Left lobe of liver (tissue), 2 donors: Measurements from ENCODE around the gene HSD17B7. TPM values are rescaled to one million over a fixed set of nuclear protein-coding genes. Genes with fewer than 3 reads are reported as not detected.
A peak's percentile ranks its signal among the peaks of the same experiment; 100 is the strongest.
"Not testable (repeated sequence)": the region's sequence is repeated elsewhere in the genome, so short reads cannot be mapped to it uniquely, and the experiment has no call there.

Experiments
- ATAC-seq: fragments of 200-7000 bp; cut with Tn5 transposase; one replicate; pipeline ENCODE4 v1.9.1; 2020; ENCODE audit warnings: mild to moderate bottlenecking, moderate library complexity
- DNase-seq: peaks from one replicate; pipeline ENCODE4 v3.0.0-alpha.2; 2020; ENCODE audit warnings: low spot score
- total RNA-seq: library from RNA; stranded (reverse); gene quantifications from one replicate; pipeline ENCODE4 v1.2.1, GENCODE V29; 2021
- donor health status: DM: no; HTN: no; CAD: no; lungs with moderate emphysema.
- donor health status: DM: no; HTN: yes; CAD: no.

HSD17B7 gene, protein sequence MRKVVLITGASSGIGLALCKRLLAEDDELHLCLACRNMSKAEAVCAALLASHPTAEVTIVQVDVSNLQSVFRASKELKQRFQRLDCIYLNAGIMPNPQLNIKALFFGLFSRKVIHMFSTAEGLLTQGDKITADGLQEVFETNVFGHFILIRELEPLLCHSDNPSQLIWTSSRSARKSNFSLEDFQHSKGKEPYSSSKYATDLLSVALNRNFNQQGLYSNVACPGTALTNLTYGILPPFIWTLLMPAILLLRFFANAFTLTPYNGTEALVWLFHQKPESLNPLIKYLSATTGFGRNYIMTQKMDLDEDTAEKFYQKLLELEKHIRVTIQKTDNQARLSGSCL
- 14.6 TPM for total RNA-seq

DNA sequence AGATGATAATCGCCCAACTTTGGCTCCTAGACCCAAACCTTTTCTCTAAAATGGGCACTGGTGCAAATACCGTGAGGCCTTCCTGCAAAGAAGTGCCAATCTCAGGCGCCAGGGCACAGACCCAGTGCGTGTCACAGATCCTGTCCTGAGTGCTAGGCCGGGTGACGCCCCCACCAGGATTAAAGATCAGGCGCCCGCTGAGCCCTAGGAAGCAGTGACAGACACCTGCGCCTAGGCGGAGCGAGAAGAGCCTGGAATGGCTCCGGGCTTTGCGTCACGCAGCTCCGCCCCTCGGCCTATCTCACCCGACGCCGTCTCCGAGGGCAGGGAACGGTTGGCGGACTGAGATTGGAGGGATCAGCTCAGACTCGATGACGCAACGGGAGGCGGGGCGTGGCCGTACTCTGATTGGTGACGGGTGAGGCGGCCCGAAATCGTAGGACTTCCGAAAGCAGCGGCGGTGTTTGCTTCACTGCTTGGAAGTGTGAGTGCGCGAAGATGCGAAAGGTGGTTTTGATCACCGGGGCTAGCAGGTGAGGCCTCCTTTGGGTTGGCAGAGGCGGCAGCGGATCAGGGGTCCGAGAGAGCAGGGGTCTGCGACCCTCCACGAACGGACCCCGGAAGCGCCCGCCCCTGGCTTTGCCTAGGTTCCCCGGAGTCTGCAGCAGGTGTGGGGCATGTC, at the start of gene HSD17B7:
TSS of gene HSD17B7 (plus strand) at position 400 of the 682 bp plus-strand sequence. CDS start at position 499, 99 bp downstream.
- peak; percentile 92 for ATAC-seq

DNA sequence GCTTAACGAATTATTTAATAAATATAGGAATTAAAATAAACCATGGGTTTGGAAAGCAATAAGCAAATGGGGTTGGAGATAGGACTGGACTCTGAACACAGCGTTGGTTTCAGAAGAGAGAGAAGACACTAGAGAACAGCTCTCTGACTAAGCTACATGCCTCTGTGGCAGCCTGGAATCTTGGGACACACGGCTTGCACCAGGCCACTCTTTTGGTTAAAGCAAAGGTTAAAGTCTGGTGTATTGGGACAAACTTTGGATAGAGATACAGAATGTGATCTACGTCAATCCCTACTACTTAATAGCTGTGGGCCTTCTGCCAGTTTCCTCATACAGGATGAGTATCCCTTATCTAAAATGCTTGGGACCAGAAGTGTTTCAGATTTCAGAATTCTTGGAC, 49.7 kb upstream of the HSD17B7 start:
- DNase-seq (peak; percentile 85), ATAC-seq (peak; percentile 93)

More for the DNA sequence above, at the start of gene HSD17B7:
- DNase-seq = peak; percentile 96

DNA sequence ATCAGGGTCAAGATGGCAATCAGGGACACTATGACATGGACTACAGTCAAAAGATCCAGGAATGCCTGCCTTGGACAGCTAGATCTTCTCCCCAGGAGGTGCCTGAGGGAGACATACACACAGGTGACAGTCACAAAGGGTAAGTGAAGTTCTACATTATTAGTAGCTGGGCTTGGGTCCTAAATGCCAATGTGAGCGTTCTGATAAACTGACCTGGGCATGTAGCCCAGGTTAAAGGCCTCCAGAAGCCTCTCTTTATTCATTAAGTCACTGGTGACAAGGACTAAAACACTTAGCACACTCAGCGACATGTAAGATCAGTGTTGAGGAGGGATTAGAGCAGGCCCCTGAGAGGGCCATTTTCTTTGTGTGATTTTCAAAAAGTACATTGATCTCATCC, 48.9 kb upstream of the HSD17B7 start:
- no peak for DNase-seq

DNA sequence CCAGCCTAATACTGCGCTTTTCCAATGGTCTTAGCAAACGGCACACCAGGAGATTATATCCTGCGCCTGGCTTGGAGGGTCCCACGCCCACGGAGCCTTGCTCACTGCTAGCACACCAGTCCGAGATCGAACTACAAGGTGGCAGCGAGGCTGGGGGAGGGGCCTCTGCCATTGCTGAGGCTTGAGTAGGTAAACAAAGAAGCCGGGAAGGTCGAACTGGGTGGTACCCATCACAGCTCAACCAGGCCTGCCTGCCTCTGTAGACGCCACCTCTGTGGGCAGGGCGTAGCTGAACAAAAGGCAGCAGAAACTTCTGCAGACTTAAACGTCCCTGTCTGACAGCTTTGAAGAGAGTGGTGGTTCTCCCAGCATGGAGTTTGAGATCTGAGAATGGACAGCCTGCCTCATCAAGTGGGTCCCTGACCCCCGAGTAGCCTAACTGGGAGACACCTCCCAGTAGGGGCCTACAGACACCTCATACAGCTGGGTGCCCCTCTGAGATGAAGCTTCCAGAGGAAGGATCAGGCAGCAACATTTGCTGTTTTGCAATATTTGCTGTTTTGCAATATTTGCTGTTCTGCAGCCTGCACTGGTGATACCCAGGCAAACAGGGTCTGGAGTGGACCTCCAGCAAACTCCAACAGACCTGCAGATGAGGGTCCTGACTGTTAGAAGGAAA, 44.1 kb upstream of the HSD17B7 start:
- ATAC-seq (peak; percentile 88), DNase-seq (peak; percentile 54)

More for the DNA sequence above, 48.9 kb upstream of the HSD17B7 start:
- peak; percentile 73 for ATAC-seq

DNA sequence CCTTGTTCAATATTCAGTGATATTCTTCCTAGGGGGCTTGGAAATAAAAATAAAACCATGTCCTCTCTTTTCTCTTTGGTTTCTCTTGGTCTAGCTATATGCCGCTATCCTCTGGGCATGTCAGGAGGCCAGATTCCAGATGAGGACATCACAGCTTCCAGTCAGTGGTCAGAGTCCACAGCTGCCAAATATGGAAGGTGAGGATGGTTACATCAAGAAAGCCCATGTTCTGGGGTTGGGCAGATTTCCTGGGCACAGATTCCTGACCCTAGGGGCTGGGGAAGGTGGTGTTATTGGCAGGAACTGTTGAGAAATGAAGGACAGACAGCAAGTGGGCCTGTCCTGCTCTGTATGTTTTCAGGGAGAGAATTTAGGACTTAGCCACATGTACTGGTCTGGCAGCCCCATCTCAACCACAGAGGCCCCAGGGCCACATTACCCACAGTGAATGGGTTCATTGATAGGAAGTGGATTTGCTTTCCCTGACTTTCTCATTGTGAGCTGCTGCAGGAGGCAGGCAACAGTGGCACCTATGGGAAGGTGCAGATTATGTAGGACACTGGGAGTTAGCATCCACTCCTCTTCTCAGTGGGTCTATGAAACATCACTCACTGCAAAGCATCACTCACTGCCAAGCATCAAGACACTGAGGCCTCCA, 37.4 kb upstream of the HSD17B7 start:
- peak; percentile 52 for DNase-seq
- ATAC-seq = peak; percentile 86

DNA sequence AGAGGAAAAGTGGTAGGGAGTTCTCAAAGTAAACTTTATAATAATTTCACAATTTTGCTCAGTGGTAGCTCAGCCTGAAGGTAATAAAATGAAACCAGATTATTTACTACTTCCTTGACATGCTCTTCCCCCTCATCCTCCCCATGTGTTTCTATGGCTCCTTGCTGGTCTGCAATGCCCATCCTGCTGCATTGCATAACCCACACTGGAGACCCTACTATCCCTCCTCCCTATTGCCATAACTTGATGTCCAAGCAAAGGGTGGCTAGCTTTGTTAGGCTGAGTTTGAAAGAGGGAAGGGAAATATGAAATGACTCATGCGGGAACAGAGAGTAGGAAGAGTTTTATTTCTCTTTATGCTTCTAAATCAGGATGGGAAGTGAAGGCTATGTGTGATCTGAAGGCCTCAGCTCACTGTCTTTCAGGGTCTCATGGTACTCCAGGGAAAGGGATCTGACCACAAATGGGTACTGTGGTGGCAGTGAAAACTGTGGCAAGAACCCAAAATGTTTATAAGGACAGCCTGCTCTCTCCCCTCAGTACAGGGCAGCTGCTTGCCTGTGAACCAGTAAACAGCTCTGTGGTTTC, 36.4 kb upstream of the HSD17B7 start:
- no peak for ATAC-seq
- DNase-seq = no peak

DNA sequence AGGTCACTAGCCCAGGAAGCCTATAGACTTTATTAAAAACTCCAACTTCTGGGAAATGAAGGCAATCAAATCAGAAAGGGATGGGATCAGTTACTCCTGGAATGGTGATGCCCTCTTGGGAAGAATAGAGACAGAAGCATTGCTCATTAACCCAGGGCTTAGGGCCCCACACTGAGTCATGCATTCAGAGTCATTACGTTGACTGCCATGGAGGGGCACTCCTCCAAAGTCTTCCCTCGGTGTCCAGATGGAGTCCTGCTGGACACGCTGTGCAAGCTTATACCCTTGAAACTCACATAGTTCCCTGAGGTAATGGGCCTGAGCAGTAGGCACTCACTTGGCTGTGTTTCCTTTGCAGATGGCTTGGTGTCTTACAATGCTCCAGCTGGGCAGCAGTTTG, 35.2 kb upstream of the HSD17B7 start:
- ATAC-seq = no peak
- no peak for DNase-seq

DNA sequence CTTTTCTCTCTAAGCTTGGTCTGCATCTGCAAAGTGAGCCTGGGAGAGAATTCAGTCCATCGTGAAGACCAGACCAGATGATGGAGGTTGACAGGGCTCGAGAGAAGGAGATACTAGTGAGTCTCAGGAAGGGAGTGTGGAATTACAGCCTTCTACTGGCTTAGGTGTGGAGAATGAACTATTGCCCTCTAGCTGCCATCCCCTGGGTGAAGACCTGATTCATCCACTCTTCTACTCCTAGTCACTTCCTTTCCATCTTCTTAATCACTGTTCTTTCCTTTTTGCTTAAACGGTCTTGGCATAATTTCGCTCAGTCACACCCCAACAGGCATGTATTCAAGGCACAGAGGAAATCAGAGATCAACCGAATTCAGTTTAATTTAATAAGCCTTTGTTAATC, 34.0 kb upstream of the HSD17B7 start:
- ATAC-seq (peak; percentile 72), DNase-seq (no peak)

DNA sequence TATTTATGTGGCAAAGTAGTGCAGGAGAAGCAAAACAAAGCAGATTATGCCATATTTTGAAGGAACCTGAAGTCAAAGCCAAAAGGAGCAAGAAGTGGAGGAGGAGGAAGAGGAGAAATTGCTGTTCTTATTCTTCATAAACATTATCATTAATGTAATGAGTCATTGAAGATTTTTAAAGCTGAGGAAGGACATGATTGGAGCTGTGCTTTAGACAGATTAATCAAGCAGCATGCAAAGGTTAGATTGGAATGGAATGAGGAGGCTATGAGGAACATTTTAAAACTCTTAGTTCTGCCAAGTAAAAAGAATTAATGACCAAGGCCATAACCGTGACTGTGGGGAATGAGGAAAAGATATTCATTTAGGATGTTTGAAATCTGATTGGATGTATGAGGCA, 33.0 kb upstream of the HSD17B7 start:
- no peak for ATAC-seq
- no peak for DNase-seq

DNA sequence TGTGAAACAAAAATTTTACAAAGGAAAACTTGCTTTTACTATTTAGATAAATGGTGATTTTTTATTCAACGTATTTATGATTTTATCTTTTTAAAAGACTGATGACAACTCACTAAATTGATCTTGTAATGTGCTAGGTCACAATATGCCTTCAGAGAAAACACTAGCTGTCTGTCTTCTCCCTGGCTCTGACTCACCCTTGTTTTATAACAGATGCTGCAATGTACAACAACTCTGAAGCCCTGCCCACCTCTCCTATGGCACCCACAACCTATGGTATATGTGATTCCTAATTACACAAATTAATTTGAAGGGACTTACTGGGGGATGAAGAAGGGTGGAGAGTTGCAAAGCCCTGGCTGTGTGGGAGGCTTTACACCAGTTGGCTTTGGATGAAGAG, 24.7 kb upstream of the HSD17B7 start:
- ATAC-seq = no peak
- DNase-seq = no peak

DNA sequence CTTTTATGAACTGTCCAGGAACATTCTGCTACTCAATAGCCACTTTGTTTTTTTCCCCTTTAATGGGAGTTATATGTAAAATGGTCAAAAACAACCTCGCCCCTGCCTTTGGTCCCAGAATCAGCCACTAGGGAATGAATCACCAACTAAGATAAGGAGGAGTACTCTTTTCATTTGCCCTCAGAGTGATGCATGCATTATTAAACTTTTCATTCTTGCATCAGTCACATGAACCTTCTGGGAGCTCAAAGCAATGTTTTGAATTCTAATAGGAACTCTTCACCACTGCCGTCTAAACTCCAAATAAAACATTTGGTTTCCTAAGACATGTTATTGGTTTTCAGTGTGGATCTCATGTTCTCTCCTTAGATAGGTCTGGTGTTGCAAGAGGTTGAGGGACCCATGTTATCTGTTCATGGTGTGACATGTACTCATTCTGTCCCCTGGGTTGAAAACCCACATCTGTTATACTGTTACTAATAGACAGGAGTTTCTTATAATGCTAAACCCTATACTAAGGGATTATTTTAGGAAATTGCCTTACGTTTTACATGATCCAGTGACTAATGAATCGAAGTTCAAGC, 17.8 kb upstream of the HSD17B7 start:
- no peak for ATAC-seq
- DNase-seq = no peak

DNA sequence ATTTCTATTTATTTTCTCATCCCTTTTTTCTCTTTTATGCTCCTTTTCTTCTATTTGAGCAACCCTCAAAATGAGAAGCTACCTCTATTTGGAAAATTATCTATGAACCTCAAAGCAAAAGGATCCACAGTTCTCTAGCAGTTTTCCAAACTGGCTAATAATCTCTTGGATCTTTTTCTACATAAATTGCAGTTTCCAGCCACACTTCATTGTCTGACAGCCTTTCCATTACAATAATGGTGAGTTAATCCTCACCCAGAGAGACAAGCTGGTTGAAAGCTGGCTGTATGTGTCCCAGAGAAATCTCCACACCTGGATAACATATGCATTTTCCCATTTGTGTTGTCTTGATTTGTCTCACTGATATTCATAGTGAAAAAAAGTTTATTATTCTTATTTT, 16.5 kb upstream of the HSD17B7 start:
- ATAC-seq = no peak
- DNase-seq = no peak

DNA sequence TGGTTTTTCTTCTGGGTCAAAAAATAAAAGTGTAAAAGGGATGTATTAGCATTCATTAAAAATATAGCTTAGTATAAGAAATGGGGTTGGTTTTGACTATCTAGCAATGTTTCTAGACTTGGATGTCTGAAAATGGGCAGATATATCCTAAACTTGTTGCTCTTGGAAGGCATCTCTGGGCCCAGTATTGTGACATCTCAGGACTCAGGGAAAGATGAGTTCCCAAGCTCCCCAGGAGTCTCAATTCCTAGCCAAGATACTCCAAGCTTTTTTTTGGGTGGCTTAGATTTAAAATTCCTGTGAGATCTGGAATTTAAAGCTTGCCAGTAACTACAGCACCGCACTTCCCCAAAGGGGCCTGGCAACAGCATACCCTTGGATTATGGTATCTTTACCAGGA, 11.5 kb upstream of the HSD17B7 start:
- ATAC-seq (no peak), DNase-seq (no peak)

DNA sequence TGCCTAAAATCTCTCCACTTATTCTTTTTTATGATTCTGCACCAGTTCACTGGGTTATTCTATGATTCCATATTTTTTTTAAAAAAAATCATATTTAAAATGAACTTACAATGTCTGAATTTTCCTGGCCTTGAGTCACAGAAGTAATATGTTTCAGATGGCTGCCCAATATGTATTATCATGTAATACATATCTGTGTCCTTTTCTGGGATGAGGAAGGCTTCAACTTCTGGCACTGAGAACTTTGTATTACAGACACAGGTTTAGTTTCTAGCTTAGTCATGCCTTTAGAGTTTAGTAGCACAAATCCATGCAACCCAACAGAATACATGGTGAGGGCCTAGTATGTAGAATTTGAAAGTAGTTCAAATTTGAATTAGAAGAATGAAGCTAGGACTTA, 7.8 kb upstream of the HSD17B7 start:
- DNase-seq (no peak), ATAC-seq (no peak)

DNA sequence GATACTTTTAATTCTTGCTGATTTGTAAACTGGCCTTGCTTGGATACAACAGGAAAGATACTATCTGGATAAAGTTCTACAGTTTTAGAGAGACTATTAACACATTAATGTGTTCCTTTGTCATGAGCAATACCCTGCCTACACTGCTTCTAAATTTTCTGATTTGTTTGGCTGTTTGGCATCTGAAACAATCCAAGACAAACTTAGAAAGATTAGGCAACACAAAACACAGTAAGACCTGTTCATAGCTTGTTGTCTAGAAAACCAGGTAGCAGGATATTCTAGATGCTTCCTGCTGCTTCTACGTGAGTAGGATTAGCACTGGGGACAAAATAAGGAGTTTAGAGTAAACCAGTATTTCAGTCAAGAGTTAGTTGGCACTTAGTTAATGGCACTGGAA, 5.6 kb upstream of the HSD17B7 start:
- DNase-seq = not testable (repeated sequence)
- peak; percentile 71 for ATAC-seq

DNA sequence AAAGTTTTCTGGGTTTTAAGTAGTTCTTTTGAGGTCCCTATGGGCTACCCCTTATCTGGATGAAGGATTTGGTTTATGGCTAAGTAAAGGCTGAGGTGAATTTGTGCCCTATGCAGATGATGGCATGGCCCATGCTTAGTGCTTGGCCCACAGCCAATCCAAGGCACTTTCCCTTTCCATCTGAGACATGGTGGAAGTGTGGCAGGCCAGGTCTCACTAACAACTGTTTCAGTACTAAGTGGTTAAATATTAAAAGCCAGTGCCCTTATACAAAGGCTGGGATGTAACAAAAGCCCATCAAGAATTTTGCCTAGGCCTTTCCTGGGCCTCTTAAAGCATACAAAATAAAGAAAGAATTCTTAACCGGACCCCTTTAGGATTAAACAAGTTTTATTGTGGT, 1.7 kb upstream of the HSD17B7 start:
- peak; percentile 61 for DNase-seq
- not testable (repeated sequence) for ATAC-seq

DNA sequence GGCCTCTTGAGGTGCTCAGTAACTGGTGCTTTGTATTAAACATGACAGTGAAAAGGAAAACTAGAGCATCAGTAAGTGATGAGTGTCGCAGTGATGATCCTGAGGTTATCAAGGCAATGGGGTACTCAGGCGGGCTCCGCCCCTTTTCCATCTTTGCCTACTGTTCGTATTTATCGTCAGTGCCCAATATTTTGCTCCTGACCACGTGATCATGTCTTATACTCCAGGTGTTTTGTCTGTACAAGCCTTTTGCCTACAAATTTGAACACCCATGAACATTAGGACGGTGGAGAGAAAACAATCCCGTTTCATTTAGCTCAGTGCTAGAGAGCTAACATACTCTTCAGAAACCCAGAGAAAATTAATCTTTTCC, 469 bp downstream of the HSD17B7 start:
- DNase-seq = not testable (repeated sequence)
- peak; percentile 36 for ATAC-seq

DNA sequence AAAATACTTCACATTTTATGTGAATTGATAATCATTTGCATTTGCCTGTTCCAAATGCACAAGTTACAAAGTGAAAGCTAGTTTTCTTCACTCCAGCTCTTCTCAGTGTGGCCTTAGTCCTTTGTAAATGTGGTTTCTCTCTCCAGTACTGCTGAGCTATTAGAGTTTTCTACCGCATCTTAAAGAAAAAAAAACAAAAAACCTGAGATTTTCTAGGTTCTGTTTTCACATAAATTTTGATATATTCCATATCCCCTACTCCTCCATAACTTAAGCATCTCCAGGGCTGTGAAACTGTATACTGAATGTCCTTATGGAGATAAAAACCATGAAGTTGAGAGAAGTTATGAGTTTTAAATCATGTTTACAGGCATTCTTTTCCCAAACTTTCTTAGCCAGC, 3.8 kb downstream of the HSD17B7 start:
- ATAC-seq, DNase-seq: not testable (repeated sequence)

DNA sequence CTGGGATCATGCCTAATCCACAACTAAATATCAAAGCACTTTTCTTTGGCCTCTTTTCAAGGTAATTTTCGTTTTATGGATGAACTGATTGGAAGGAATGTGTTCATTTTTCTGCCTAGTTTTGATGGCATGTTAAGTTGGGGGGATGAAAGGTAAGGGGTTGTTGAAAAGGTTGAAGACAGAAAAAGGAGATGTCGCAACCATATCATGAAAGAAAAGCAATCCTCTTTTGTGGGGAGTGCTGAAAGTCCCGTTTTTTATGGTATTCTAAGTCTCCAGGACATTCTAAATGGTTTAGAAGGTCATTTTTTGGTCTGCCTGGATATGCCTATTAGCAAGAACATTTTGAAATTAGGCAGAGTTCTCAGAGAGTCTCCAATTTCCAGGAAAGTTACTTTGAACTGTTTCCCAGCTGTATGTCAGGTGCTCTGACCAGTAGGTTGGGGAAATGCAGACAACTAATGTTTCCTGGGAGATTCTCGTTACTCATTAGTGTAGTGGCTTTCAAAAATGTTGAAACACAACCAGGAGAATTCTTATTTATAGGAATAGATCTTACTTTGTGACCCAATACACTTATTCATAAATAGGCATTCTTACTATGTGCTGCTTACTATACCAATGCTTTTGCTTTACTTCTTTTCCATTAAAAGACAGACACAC, 6.2 kb downstream of the HSD17B7 start:
- not testable (repeated sequence) for ATAC-seq, DNase-seq
